ENCODE measurements around the gene STYX. TPM values are rescaled to one million over a fixed set of nuclear protein-coding genes. Genes with fewer than 3 reads are reported as not detected.

The STYX gene
- total RNA-seq, 1 experiment from 2014 or later = 14.1 TPM

DNA sequence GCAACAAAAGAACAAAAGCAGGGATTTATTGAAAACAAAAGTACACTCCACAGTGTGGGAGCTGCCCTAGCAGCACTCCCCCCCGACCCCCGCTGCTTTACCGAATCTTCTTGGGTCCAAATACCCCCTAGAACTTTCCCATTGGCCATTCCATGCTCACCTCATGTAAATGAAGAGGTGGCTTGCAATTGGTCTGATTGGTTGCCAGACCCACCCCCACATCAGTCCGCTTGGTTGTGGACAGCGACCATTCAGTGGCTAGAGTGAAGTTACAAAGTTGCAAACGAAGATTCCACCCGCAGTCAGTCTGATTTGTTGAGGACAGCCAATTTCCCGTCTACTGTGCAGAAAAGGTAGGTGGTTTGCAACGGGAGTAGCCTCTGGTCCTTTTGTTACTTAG, 3.9 kb downstream of the STYX start:
- Histone ChIP-seq H3K4me3 (ENCODE audit: low read length) (no peak overlapping the region), H4K20me1 (ENCODE audit: low read length) (no peaks in the 10 kb centered on the region), H3K9me2 (replicated peaks; ENCODE audit: low read length) (no peaks in the 10 kb centered on the region), H3F3A (ENCODE audit: low read length, unreplicated experiment) (no peaks in the 10 kb centered on the region), H3K27me3 (ENCODE audit: low read length) (no peaks in the 10 kb centered on the region), H3K9me3 (ENCODE audit: low read length) (no peaks in the 10 kb centered on the region), H3K79me2 (ENCODE audit: low read length) (peaks cover 71% of the 10 kb centered on the region), H3K4me1 (ENCODE audit: insufficient read depth, low read length) (no peaks in the 10 kb centered on the region; the same call in 1 of the 2 replicates), H3K9ac (ENCODE audit: low read length) (no peak overlapping the region), H3K4me2 (ENCODE audit: low read length) (no peak overlapping the region), H3K36me3 (ENCODE audit: low read depth, low read length) (no peaks in the 10 kb centered on the region), H2AFZ (ENCODE audit: low read length) (no peak overlapping the region), H3K27ac (ENCODE audit: low read length) (no peak overlapping the region)
- POLR2A ChIA-PET (ENCODE audit: unreplicated experiment) = no interaction called here
- DNase-seq (no peak), ATAC-seq (no peak)
- BruUV-seq (replicated peaks) = no TSS peak
- CTCF ChIA-PET = interaction anchor here (0.6 kb wide), 1 partner anchor 113 kb away, joined by 3 read pairs; no protein-coding TSS in a partner anchor
- TF ChIP-seq, protein P1, sequence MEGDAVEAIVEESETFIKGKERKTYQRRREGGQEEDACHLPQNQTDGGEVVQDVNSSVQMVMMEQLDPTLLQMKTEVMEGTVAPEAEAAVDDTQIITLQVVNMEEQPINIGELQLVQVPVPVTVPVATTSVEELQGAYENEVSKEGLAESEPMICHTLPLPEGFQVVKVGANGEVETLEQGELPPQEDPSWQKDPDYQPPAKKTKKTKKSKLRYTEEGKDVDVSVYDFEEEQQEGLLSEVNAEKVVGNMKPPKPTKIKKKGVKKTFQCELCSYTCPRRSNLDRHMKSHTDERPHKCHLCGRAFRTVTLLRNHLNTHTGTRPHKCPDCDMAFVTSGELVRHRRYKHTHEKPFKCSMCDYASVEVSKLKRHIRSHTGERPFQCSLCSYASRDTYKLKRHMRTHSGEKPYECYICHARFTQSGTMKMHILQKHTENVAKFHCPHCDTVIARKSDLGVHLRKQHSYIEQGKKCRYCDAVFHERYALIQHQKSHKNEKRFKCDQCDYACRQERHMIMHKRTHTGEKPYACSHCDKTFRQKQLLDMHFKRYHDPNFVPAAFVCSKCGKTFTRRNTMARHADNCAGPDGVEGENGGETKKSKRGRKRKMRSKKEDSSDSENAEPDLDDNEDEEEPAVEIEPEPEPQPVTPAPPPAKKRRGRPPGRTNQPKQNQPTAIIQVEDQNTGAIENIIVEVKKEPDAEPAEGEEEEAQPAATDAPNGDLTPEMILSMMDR (conservative IDR thresholded peaks at IDR 0.05; ENCODE audit: low read depth, low read length) = no peak
- TF ChIP-seq EZH2 (IDR thresholded peaks at IDR 0.05; ENCODE audit: low read length, unreplicated experiment) (no peak), EZH2phosphoT487 (IDR thresholded peaks at IDR 0.05; ENCODE audit: borderline replicate concordance, low read length) (no peak)
- intact Hi-C loops (cut with micrococcal nuclease) = no loop called here

DNA sequence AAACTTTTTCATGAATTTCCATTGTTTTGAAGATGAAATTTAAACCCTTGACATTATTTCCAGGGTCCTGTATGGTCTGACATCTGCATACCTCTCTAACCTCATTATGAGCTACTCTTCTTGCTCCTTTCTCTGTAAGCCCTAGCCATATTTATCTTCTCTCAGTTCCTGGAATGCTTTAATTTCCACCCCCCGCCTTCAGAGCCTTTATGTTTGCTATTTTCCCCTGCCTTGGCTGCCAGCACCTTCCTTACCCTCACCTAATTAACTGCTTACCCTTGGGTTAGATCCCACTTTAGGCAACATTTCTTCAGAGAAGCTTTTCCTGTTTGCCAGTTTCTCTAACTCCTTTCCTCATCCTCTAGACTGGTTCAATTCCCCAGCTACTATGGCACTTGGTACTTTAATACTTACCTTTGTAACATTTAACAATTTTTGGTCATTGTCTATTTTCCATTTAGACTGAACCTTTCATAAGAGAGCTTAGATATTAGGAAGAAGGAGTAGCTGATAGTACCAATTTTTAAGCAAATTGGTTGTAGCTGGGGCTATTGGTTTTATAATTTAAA, 6.0 kb downstream of the STYX start:
- TF ChIP-seq EZH2phosphoT487 (IDR thresholded peaks at IDR 0.05; ENCODE audit: borderline replicate concordance, low read length) = no peak
- TF ChIP-seq, protein P1 (conservative IDR thresholded peaks at IDR 0.05; ENCODE audit: low read depth, low read length) = no peak
- DNase-seq (no peak), ATAC-seq (no peak)
- Histone ChIP-seq H3K4me3 (ENCODE audit: low read length) (no peak overlapping the region), H4K20me1 (ENCODE audit: low read length) (no peaks in the 10 kb centered on the region), H3K36me3 (ENCODE audit: low read depth, low read length) (no peaks in the 10 kb centered on the region), H3K4me1 (ENCODE audit: insufficient read depth, low read length) (no peaks in the 10 kb centered on the region), H2AFZ (ENCODE audit: low read length) (no peak overlapping the region), H3F3A (ENCODE audit: low read length, unreplicated experiment) (no peaks in the 10 kb centered on the region), H3K27me3 (ENCODE audit: low read length) (no peaks in the 10 kb centered on the region), H3K9ac (ENCODE audit: low read length) (no peak overlapping the region), H3K9me3 (ENCODE audit: low read length) (no peaks in the 10 kb centered on the region), H3K4me2 (ENCODE audit: low read length) (no peak overlapping the region), H3K9me2 (replicated peaks; ENCODE audit: low read length) (no peaks in the 10 kb centered on the region), H3K27ac (ENCODE audit: low read length) (no peak overlapping the region), H3K79me2 (ENCODE audit: low read length) (peaks cover 80% of the 10 kb centered on the region)
- no TSS peak for BruUV-seq (replicated peaks)
- ChIA-PET CTCF (no interaction called here), POLR2A (ENCODE audit: unreplicated experiment) (no interaction called here)
- intact Hi-C loops (cut with micrococcal nuclease) = no loop called here

- no peak overlapping the region for H3K9ac ChIP-seq (ENCODE audit: low read length)
- intact Hi-C loops (cut with micrococcal nuclease) = no loop called here
- no TSS peak for BruUV-seq (replicated peaks)
Observed at GRCh38 chr14:52738409-52738808, 8.4 kb downstream of the STYX start.

More at GRCh38 chr14:52738409-52738808, 8.4 kb downstream of the STYX start:
- no peak overlapping the region for H2AFZ ChIP-seq (ENCODE audit: low read length)
- H3K4me3 ChIP-seq (ENCODE audit: low read length) = no peak overlapping the region
- ATAC-seq = no peak
- no peak overlapping the region for H3K4me2 ChIP-seq (ENCODE audit: low read length)
- no peaks in the 10 kb centered on the region for H4K20me1 ChIP-seq (ENCODE audit: low read length)
- H3K36me3 ChIP-seq (ENCODE audit: low read depth, low read length) = no peaks in the 10 kb centered on the region
- H3F3A ChIP-seq (ENCODE audit: low read length, unreplicated experiment) = no peaks in the 10 kb centered on the region
- no peaks in the 10 kb centered on the region for H3K27me3 ChIP-seq (ENCODE audit: low read length)
- DNase-seq = no peak
- H3K9me2 ChIP-seq (replicated peaks; ENCODE audit: low read length) = no peaks in the 10 kb centered on the region
- peaks cover 12% of the 10 kb centered on the region for H3K4me1 ChIP-seq (ENCODE audit: insufficient read depth, low read length)
- no peaks in the 10 kb centered on the region for H3K9me3 ChIP-seq (ENCODE audit: low read length)
- POLR2A ChIA-PET (ENCODE audit: unreplicated experiment) = no interaction called here
- H3K79me2 ChIP-seq (ENCODE audit: low read length) = peaks cover 76% of the 10 kb centered on the region
- no peak overlapping the region for H3K27ac ChIP-seq (ENCODE audit: low read length)
- CTCF ChIA-PET = interaction anchor here (0.6 kb wide), 1 partner anchor 9 kb away, joined by 6 read pairs; the partner anchor contains the start of gene STYX
- TF ChIP-seq EZH2 (IDR thresholded peaks at IDR 0.05; ENCODE audit: low read length, unreplicated experiment) = no peak
